K562 (cell line): ENCODE measurements around the gene TCIRG1. TPM values are rescaled to one million over a fixed set of nuclear protein-coding genes. Genes with fewer than 3 reads are reported as not detected.

Experiments used
- ATAC-seq: fragments of 200-7000 bp; cut with Tn5 transposase; 3 replicates; pipeline ENCODE4 v1.9.1; 2020; ENCODE audit warnings: moderate library complexity
- BruUV-seq: library from RNA; stranded (reverse); fragments of 400-500 nt; replicated peaks from 2 replicates; lab custom pipeline; 2021; lab: Mats Ljungman, UMichigan
- CTCF ChIA-PET: fragments of 300-600 bp; formaldehyde crosslinking; extraction: SDS; loops from one replicate; lab custom pipeline; 2021; ENCODE audit warnings: low intra/inter-chr PET ratio; lab: Yijun Ruan, JAX
- POLR2A ChIA-PET: fragments of 300-600, 350-650 bp; sonication (Branson Sonifier 250); formaldehyde crosslinking; extraction: SDS; loops from one replicate; lab custom pipeline; 2021; ENCODE audit warnings: antibody characterized with exemption, inconsistent platforms; lab: Yijun Ruan, JAX
- DNase-seq, 4 experiments: peaks; one replicate each; pipeline versions ENCODE4 v3.0.0 to v3.0.0-alpha.2; 2011 to 2018; ENCODE audit warnings: low spot score in 3 of 4, mixed read lengths in 3 of 4; ENCODE audit errors: extremely low read depth in 1 of 4
- FAIRE-seq: peaks from 2 replicates; lab custom pipeline; 2011; peaks lifted over from hg19 to GRCh38; lab: Jason Lieb, UNC
- H2AFZ ChIP-seq: 2 replicates; pipeline ENCODE4 v1.6.0; 2011; ENCODE audit warnings: low read depth, low read length, control low read depth, inconsistent platforms
- H3K27ac ChIP-seq: fragments of 200-600 bp; 3 replicates; pipeline ENCODE4 v1.8.0; 2011; ENCODE audit warnings: low read depth, mild to moderate bottlenecking, control low read depth, inconsistent platforms, low read length, moderate library complexity, mixed read lengths; ENCODE audit errors: extremely low read depth
- H3K27me3 ChIP-seq, 2 experiments: fragments of 300-600 bp in 1 of 2; 2 replicates in 1 of 2; 3 replicates in 1 of 2; pipeline versions ENCODE4 v1.6.0 to v1.8.0; 2011; ENCODE audit warnings: inconsistent platforms in 2 of 2, low read length in 2 of 2, mild to moderate bottlenecking in 1 of 2, mixed read lengths in 1 of 2, moderate library complexity in 1 of 2; ENCODE audit not compliant: control insufficient read depth in 2 of 2, insufficient read depth in 2 of 2
- H3K36me3 ChIP-seq: fragments of 300-600 bp; 3 replicates; pipeline ENCODE4 v1.8.0; 2011; ENCODE audit warnings: mild to moderate bottlenecking, low read length, inconsistent platforms; ENCODE audit not compliant: control insufficient read depth, insufficient read depth
- H3K4me1 ChIP-seq, 2 experiments: fragments of 200-600 bp in 1 of 2; replicated peaks in 1 of 2; 2 replicates in 1 of 2; 3 replicates in 1 of 2; pipeline versions ENCODE4 v1.5.1 to v1.8.0; 2011; ENCODE audit warnings: inconsistent platforms in 2 of 2, low read length in 2 of 2, mild to moderate bottlenecking in 1 of 2, mixed read lengths in 1 of 2, moderate library complexity in 1 of 2; ENCODE audit not compliant: control insufficient read depth in 2 of 2, insufficient read depth in 2 of 2
- H3K4me2 ChIP-seq: 2 replicates; pipeline ENCODE4 v1.6.1; 2011; ENCODE audit warnings: low read length, control low read depth, inconsistent platforms, mixed read lengths; ENCODE audit not compliant: insufficient read depth
- H3K4me3 ChIP-seq: fragments of 200-600 bp; sonication (generic), shearing (Covaris generic); 2 replicates; pipeline ENCODE4 v1.5.1; 2016; ENCODE audit warnings: control low read depth, inconsistent platforms
- H3K79me2 ChIP-seq: fragments of 200-600 bp; 3 replicates; pipeline ENCODE4 v1.8.0; 2011; ENCODE audit warnings: low read length, inconsistent platforms; ENCODE audit not compliant: control insufficient read depth, insufficient read depth
- H3K9ac ChIP-seq, 2 experiments: 2 replicates each; pipeline versions ENCODE4 v1.6.0 to v1.6.1; 2011; ENCODE audit warnings: low read depth in 2 of 2, low read length in 2 of 2, control low read depth in 1 of 2, inconsistent platforms in 1 of 2, mild to moderate bottlenecking in 1 of 2, mixed read lengths in 1 of 2; ENCODE audit not compliant: insufficient read depth in 1 of 2
- H3K9me1 ChIP-seq: one replicate; pipeline ENCODE4 v1.6.0; 2011; ENCODE audit warnings: inconsistent platforms, mild to moderate bottlenecking, low read length, moderate library complexity; ENCODE audit not compliant: control insufficient read depth, insufficient read depth
- H3K9me3 ChIP-seq: replicated peaks from 2 replicates; pipeline ENCODE4 v1.5.1; 2011; ENCODE audit warnings: low read depth, low read length, inconsistent platforms; ENCODE audit not compliant: control insufficient read depth, insufficient read depth
- H4K20me1 ChIP-seq: replicated peaks from 2 replicates; pipeline ENCODE4 v1.6.1; 2011; ENCODE audit warnings: low read length, inconsistent platforms, mixed read lengths; ENCODE audit not compliant: control insufficient read depth, insufficient read depth
- ASH1L ChIP-seq: fragments of 450-650 bp; IDR thresholded peaks from 2 replicates; pipeline ENCODE4 v1.6.1; 2018; ENCODE audit warnings: borderline replicate concordance, mild to moderate bottlenecking, low read depth; ENCODE audit not compliant: partially characterized antibody
- MXI1 ChIP-seq: IDR thresholded peaks from 2 replicates; pipeline ENCODE4 v1.6.1; 2011; ENCODE audit warnings: low read depth, mild to moderate bottlenecking, improper control_type of control experiment, low read length
- NR1H2 ChIP-seq: sonication (generic); formaldehyde crosslinking; IDR thresholded peaks from 2 replicates; pipeline ENCODE4 v1.4.0; 2020; ENCODE audit warnings: mild to moderate bottlenecking, missing genetic modification reagents
- OTX1 ChIP-seq: fragments of 450-650 bp; formaldehyde crosslinking; IDR thresholded peaks from 2 replicates; pipeline ENCODE4 v1.4.0; 2022; ENCODE audit warnings: mild to moderate bottlenecking
- POLR2AphosphoS5 ChIP-seq: IDR thresholded peaks from 2 replicates; pipeline ENCODE4 v1.6.1; 2011; ENCODE audit warnings: mild to moderate bottlenecking, low read depth, low read length, moderate library complexity; ENCODE audit not compliant: control insufficient read depth, insufficient read depth
- POLR2G ChIP-seq: fragments of 200-400 bp; formaldehyde crosslinking; IDR thresholded peaks from 2 replicates; pipeline ENCODE4 v1.6.1; 2017; ENCODE audit warnings: low read depth, mild to moderate bottlenecking, antibody characterized with exemption, low read length, moderate library complexity
- SAP30 ChIP-seq: fragments of 200-600 bp; sonication (generic); IDR thresholded peaks from 2 replicates; pipeline ENCODE4 v1.6.1; 2012; ENCODE audit warnings: borderline replicate concordance, low read depth, mild to moderate bottlenecking, moderate library complexity, low read length, control low read depth, inconsistent platforms; ENCODE audit not compliant: insufficient read depth, poor library complexity, severe bottlenecking
- U2AF1 ChIP-seq: fragments of 200-400 bp; formaldehyde crosslinking; optimal IDR thresholded peaks from 2 replicates; pipeline ENCODE3; 2017; ENCODE audit warnings: mild to moderate bottlenecking, low read depth, low read length, moderate library complexity
- XRCC4 ChIP-seq: IDR thresholded peaks from one replicate; pipeline ENCODE4 v1.6.1; 2011; ENCODE audit not compliant: insufficient read depth, insufficient read length; ENCODE audit errors: extremely low read depth
- ZFP1 ChIP-seq: fragments of 450-650 bp; formaldehyde crosslinking; IDR thresholded peaks from 2 replicates; pipeline ENCODE4 v1.4.0; 2020; ENCODE audit warnings: mild to moderate bottlenecking, mixed read lengths
- ZNF197 ChIP-seq: fragments of 200-800 bp; sonication (Bioruptor generic); IDR thresholded peaks from 2 replicates; pipeline ENCODE4 v1.6.1; 2016; ENCODE audit warnings: low read depth, missing genetic modification characterization, missing compliant biosample characterization
- ZNF561 ChIP-seq: fragments of 450-650 bp; formaldehyde crosslinking; conservative IDR thresholded peaks from 2 replicates; pipeline ENCODE4 v1.4.0; 2020; ENCODE audit warnings: mild to moderate bottlenecking, moderate library complexity
- ZNF717 ChIP-seq: fragments of 250-450 bp; sonication (Bioruptor Pico); IDR thresholded peaks from 2 replicates; pipeline ENCODE4 v1.5.0; 2021
- WGBS: fragments of 100-300 bp; shearing (Covaris generic); methylation state at CpG from one replicate; pipeline ENCODE4 v1.1.6; 2016; ENCODE audit warnings: low coverage, mixed read lengths; ENCODE audit not compliant: insufficient coverage; ENCODE audit errors: missing lambda C conversion rate; 5-methylcytosine and 5-hydroxymethylcytosine counted together
- in situ Hi-C: fragments of 300-500 bp; cut with MboI; formaldehyde crosslinking; loops from 4 replicates; pipeline ENCODE4 v1.15.0; 2018; ENCODE audit warnings: inconsistent platforms, mixed read lengths
- intact Hi-C: fragments of 100-400 bp; cut with micrococcal nuclease; formaldehyde crosslinking; loops from 2 replicates; pipeline ENCODE4 v1.14.2; 2022
- polyA plus RNA-seq, 8 experiments: library from polyadenylated mRNA; depleted of rRNA in 4 of 8; stranded (reverse) in 5 of 8; unstranded in 3 of 8; fragments of >200 nt; fragmentation: Nextera tagmentation in 2 of 8; fragmentation: Illumina TruSeq in 1 of 8; extraction: Ambion mirVana in 2 of 8; extraction: Trizol in 1 of 8; gene quantifications; 2 replicates each; pipeline versions ENCODE4 v1.2.1 to v1.2.3, GENCODE V29; 2011 to 2014; ENCODE audit warnings: inconsistent platforms in 1 of 8, missing spikeins in 1 of 8
- total RNA-seq, 7 experiments: library from RNA; depleted of rRNA in 6 of 7; stranded (reverse); fragments of >200 nt in 6 of 7; fragmentation: Illumina TruSeq in 2 of 7; extraction: Trizol in 2 of 7; gene quantifications; 2 replicates each; pipeline versions ENCODE4 v1.2.1 to v1.2.3, GENCODE V29; 2011 to 2021; ENCODE audit warnings: low replicate concordance in 1 of 7
- TF ChIP-seq, protein P1 (sequence below): fragments of 200-400 bp; formaldehyde crosslinking; IDR thresholded peaks from 2 replicates; pipeline ENCODE4 v1.6.1; 2017; ENCODE audit warnings: mild to moderate bottlenecking, low read depth, low read length, moderate library complexity
- TF ChIP-seq, protein P2 (sequence below): fragments of 250-450 bp; sonication (Bioruptor Pico); IDR thresholded peaks from 2 replicates; pipeline ENCODE4 v1.5.0; 2021

Gene TCIRG1
- total and polyA plus RNA-seq, 9 of the 15 experiments (the other 6 are each of a cell fraction or from before 2014, with no cell fraction given): 0.49 to 143 (median 24.4) TPM

DNA sequence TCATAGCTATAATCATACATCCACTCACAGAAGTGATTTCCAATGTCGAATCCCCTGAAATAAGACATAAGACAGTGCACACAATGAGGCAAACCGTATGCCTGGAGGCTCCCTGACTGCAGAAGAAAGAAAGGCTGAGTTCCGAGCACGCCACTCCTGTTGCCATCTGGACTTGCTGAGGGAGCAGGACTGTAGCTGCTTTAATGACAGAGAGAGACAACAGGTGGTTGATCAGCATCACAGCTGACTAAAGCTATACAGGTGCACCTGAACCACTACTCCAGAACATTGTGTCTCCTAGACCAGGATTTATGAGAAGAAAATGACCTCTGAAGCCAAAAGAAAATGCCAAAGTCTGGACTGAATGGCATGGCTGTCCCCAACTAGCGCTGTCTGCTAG, 27.0 kb downstream of the TCIRG1 start:
- Histone ChIP-seq H2AFZ (no peak overlapping the region), H3K27ac (no peak overlapping the region), H4K20me1 (no peaks in the 10 kb centered on the region), H3K79me2 (no peaks in the 10 kb centered on the region), H3K4me1 (no peaks in the 10 kb centered on the region), H3K9me1 (no peaks in the 10 kb centered on the region), H3K27me3 (no peaks in the 10 kb centered on the region), H3K4me2 (no peak overlapping the region), H3K36me3 (peaks cover 92% of the 10 kb centered on the region), H3K9ac (no peak overlapping the region), H3K9me3 (no peaks in the 10 kb centered on the region), H3K4me3 (no peak overlapping the region)
- 79% methylated on average over 5 of the region's 5 CpGs for WGBS
- TF ChIP-seq OTX1 (no peak), ZFP1 (CRISPR knock-in tag) (no peak), ASH1L (no peak), MXI1 (no peak), POLR2G (no peak), NR1H2 (CRISPR knock-in tag) (no peak), ZNF197 (CRISPR knock-in tag) (no peak), ZNF561 (no peak), XRCC4 (no peak), U2AF1 (no peak), SAP30 (no peak), ZNF717 (CRISPR knock-in tag) (no peak), POLR2AphosphoS5 (no peak)
- TF ChIP-seq, protein P1, sequence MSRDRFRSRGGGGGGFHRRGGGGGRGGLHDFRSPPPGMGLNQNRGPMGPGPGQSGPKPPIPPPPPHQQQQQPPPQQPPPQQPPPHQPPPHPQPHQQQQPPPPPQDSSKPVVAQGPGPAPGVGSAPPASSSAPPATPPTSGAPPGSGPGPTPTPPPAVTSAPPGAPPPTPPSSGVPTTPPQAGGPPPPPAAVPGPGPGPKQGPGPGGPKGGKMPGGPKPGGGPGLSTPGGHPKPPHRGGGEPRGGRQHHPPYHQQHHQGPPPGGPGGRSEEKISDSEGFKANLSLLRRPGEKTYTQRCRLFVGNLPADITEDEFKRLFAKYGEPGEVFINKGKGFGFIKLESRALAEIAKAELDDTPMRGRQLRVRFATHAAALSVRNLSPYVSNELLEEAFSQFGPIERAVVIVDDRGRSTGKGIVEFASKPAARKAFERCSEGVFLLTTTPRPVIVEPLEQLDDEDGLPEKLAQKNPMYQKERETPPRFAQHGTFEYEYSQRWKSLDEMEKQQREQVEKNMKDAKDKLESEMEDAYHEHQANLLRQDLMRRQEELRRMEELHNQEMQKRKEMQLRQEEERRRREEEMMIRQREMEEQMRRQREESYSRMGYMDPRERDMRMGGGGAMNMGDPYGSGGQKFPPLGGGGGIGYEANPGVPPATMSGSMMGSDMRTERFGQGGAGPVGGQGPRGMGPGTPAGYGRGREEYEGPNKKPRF: no peak
- TF ChIP-seq, protein P2, sequence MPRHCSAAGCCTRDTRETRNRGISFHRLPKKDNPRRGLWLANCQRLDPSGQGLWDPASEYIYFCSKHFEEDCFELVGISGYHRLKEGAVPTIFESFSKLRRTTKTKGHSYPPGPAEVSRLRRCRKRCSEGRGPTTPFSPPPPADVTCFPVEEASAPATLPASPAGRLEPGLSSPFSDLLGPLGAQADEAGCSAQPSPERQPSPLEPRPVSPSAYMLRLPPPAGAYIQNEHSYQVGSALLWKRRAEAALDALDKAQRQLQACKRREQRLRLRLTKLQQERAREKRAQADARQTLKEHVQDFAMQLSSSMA (CRISPR knock-in tag): no peak
- no TSS peak for BruUV-seq
- FAIRE-seq (no peak), ATAC-seq (no peak), DNase-seq (no peak)
- in situ Hi-C loops (no loop called here), intact Hi-C loops (no loop called here)
- ChIA-PET CTCF (no interaction called here), POLR2A (interaction anchor here (1.1 kb wide), 1 partner anchor 37 kb away, joined by 3 read pairs; no protein-coding TSS in a partner anchor)
